CD4-positive, CD25-positive, alpha-beta regulatory T cell (primary cell): ENCODE measurements around the gene TMEM150B. TPM values are rescaled to one million over a fixed set of nuclear protein-coding genes. Genes with fewer than 3 reads are reported as not detected.

Experiments
- ATAC-seq, 2 donors: fragments of 150-1000 bp; cut with Tn5 transposase; one replicate each; pipeline ENCODE4 v1.10.0; 2021; ENCODE audit warnings: low read depth in 2 of 2, moderate number of reproducible peaks in 2 of 2, moderate library complexity in 1 of 2
- DNase-seq, 3 donors: peaks; one replicate each; pipeline versions ENCODE4 v3.0.0 to v3.0.0-alpha.2; 2012 to 2022; ENCODE audit warnings: mixed read lengths in 1 of 3
- H3K27ac ChIP-seq: one replicate; pipeline ENCODE4 v1.7.0; 2013; ENCODE audit warnings: mild to moderate bottlenecking, low read length; ENCODE audit not compliant: insufficient read depth, poor library complexity, severe bottlenecking
- H3K27me3 ChIP-seq: one replicate; pipeline ENCODE4 v1.7.0; 2013; ENCODE audit warnings: low read length; ENCODE audit not compliant: control insufficient read depth, insufficient read depth
- H3K36me3 ChIP-seq: one replicate; pipeline ENCODE4 v1.7.0; 2013; ENCODE audit warnings: mild to moderate bottlenecking, low read length, moderate library complexity; ENCODE audit not compliant: control insufficient read depth, insufficient read depth
- H3K4me1 ChIP-seq: 2 replicates; pipeline ENCODE4 v1.7.0; 2013; ENCODE audit warnings: mild to moderate bottlenecking, low read length; ENCODE audit not compliant: insufficient read depth, control insufficient read depth, poor library complexity, severe bottlenecking
- H3K4me3 ChIP-seq: one replicate; pipeline ENCODE4 v1.7.0; 2013; ENCODE audit warnings: low read depth, mild to moderate bottlenecking, low read length, moderate library complexity
- H3K9me3 ChIP-seq, 2 experiments: 1 replicate in 1 of 2; 2 replicates in 1 of 2; pipeline ENCODE4 v1.7.0; 2013; ENCODE audit warnings: low read length in 2 of 2, mild to moderate bottlenecking in 1 of 2, moderate library complexity in 1 of 2; ENCODE audit not compliant: control insufficient read depth in 2 of 2
- H3K27ac Mint-ChIP-seq, 3 donors: one replicate each; pipeline ENCODE4 v1.8.0; 2020 to 2022; ENCODE audit warnings: mild to moderate bottlenecking in 3 of 3, mixed read lengths in 3 of 3, moderate library complexity in 2 of 3
- H3K27me3 Mint-ChIP-seq: one replicate; pipeline ENCODE4 v1.8.0; 2022; ENCODE audit warnings: mild to moderate bottlenecking, mixed read lengths
- H3K36me3 Mint-ChIP-seq: one replicate; pipeline ENCODE4 v1.8.0; 2020; ENCODE audit warnings: mixed read lengths
- H3K4me1 Mint-ChIP-seq, 4 donors: one replicate each; pipeline ENCODE4 v1.8.0; 2020 to 2022; ENCODE audit warnings: mixed read lengths in 4 of 4, mild to moderate bottlenecking in 1 of 4
- H3K4me3 Mint-ChIP-seq, 4 donors: one replicate each; pipeline ENCODE4 v1.8.0; 2020 to 2022; ENCODE audit warnings: mild to moderate bottlenecking in 4 of 4, mixed read lengths in 4 of 4, moderate library complexity in 3 of 4
- H3K9me3 Mint-ChIP-seq, 7 donors: one replicate each; pipeline ENCODE4 v1.8.0; 2020 to 2022; ENCODE audit warnings: mixed read lengths in 7 of 7, mild to moderate bottlenecking in 3 of 7, moderate library complexity in 2 of 7
- polyA plus RNA-seq, 4 donors: library from polyadenylated mRNA; unstranded; fragments of 300-500 nt; fragmentation: Illumina TruSeq; gene quantifications; one replicate each; pipeline ENCODE4 v1.2.3, GENCODE V29; 2021
- total RNA-seq: library from RNA; stranded (reverse); gene quantifications from one replicate; pipeline ENCODE4 v1.2.3, GENCODE V29; 2022

TMEM150B gene
- 2.1 TPM for total RNA-seq
- polyA plus RNA-seq = not detected

GRCh38 chr19:55325172-55325571 is at the start of gene TMEM150B:
TSS of gene TMEM150B (minus strand) at chr19:55325341. CDS start at chr19:55321036, 4,305 bp downstream.
- Mint-ChIP-seq H3K36me3 (peaks cover 3% of the 10 kb centered on the region), H3K27me3 (peaks cover 25% of the 10 kb centered on the region), H3K4me3 (no peak within 1 kb of the TSS), H3K4me1 (no peaks in the 10 kb centered on the region), H3K27ac (no peak within 1 kb of the TSS), H3K9me3 (no peaks in the 10 kb centered on the region)
- peak in 1 of 3 donors; percentile 24 for DNase-seq
- no peaks in the 10 kb centered on the region for H3K27me3 ChIP-seq
- no peak for ATAC-seq
- H3K4me3 ChIP-seq = no peak within 1 kb of the TSS
- H3K36me3 ChIP-seq = no peaks in the 10 kb centered on the region
- peaks cover 4% of the 10 kb centered on the region for H3K4me1 ChIP-seq
- H3K27ac ChIP-seq = no peak within 1 kb of the TSS
- no peaks in the 10 kb centered on the region for H3K9me3 ChIP-seq

GRCh38 chr19:55373993-55374757 is 49.0 kb upstream of the TMEM150B start:
- Mint-ChIP-seq H3K4me3 (no peak overlapping the region), H3K27ac (no peak overlapping the region), H3K4me1 (peaks cover 0 to 14% (median 7%) of the 10 kb centered on the region in 4 donors), H3K36me3 (no peaks in the 10 kb centered on the region), H3K9me3 (peaks cover 0 to 7% (median 0%) of the 10 kb centered on the region in 7 donors), H3K27me3 (peaks cover 42% of the 10 kb centered on the region)
- no peaks in the 10 kb centered on the region for H3K36me3 ChIP-seq
- peaks cover 9% of the 10 kb centered on the region for H3K4me1 ChIP-seq
- H3K27ac ChIP-seq = no peak overlapping the region
- DNase-seq (no peak), ATAC-seq (no peak)
- H3K4me3 ChIP-seq = no peak overlapping the region
- no peaks in the 10 kb centered on the region for H3K9me3 ChIP-seq
- peaks cover 8% of the 10 kb centered on the region for H3K27me3 ChIP-seq

GRCh38 chr19:55373306-55373992 is 48.3 kb upstream of the TMEM150B start:
- DNase-seq = no peak

GRCh38 chr19:55372316-55373081 is 47.4 kb upstream of the TMEM150B start:
- Mint-ChIP-seq H3K4me1 (peaks cover 0 to 14% (median 7%) of the 10 kb centered on the region in 4 donors), H3K9me3 (peaks cover 0 to 7% (median 0%) of the 10 kb centered on the region in 7 donors), H3K27ac (no peak overlapping the region), H3K36me3 (no peaks in the 10 kb centered on the region), H3K4me3 (peak overlapping the region in 1 of 4 donors; percentile 32), H3K27me3 (peaks cover 55% of the 10 kb centered on the region)
- Histone ChIP-seq H3K36me3 (no peaks in the 10 kb centered on the region), H3K4me1 (peaks cover 13% of the 10 kb centered on the region), H3K27ac (no peak overlapping the region), H3K9me3 (no peaks in the 10 kb centered on the region), H3K27me3 (peaks cover 8% of the 10 kb centered on the region), H3K4me3 (no peak overlapping the region)
- DNase-seq (no peak), ATAC-seq (no peak)

More at GRCh38 chr19:55373306-55373992, 48.3 kb upstream of the TMEM150B start:
- Histone ChIP-seq H3K36me3 (no peaks in the 10 kb centered on the region), H3K9me3 (no peaks in the 10 kb centered on the region), H3K4me3 (no peak overlapping the region), H3K4me1 (peaks cover 13% of the 10 kb centered on the region), H3K27me3 (peaks cover 8% of the 10 kb centered on the region), H3K27ac (no peak overlapping the region)
- ATAC-seq = no peak
- Mint-ChIP-seq H3K27me3 (peaks cover 47% of the 10 kb centered on the region), H3K36me3 (no peaks in the 10 kb centered on the region), H3K27ac (no peak overlapping the region), H3K4me1 (peaks cover 0 to 14% (median 7%) of the 10 kb centered on the region in 4 donors), H3K4me3 (no peak overlapping the region), H3K9me3 (peaks cover 0 to 7% (median 0%) of the 10 kb centered on the region in 7 donors)

GRCh38 chr19:55370305-55370988 is 45.3 kb upstream of the TMEM150B start, which contains the start of gene IL11:
TSS of gene IL11 (minus strand) at chr19:55370463. CDS start at chr19:55370310, 153 bp downstream.
- no peak within 1 kb of the TSS for H3K4me3 ChIP-seq
- H3K27ac ChIP-seq = no peak within 1 kb of the TSS
- H3K27me3 Mint-ChIP-seq = peaks cover 58% of the 10 kb centered on the region
- no peak for ATAC-seq
- H3K4me1 Mint-ChIP-seq = peaks cover 0 to 14% (median 7%) of the 10 kb centered on the region in 4 donors
- H3K4me1 ChIP-seq = peaks cover 13% of the 10 kb centered on the region
- H3K36me3 ChIP-seq = no peaks in the 10 kb centered on the region
- peak within 1 kb of the TSS in 3 of 4 donors; percentile 73 to 77 (median 74) for H3K4me3 Mint-ChIP-seq
- no peak for DNase-seq
- peaks cover 0 to 6% (median 0%) of the 10 kb centered on the region in 7 donors for H3K9me3 Mint-ChIP-seq
- peak within 1 kb of the TSS in 1 of 3 donors; percentile 75 for H3K27ac Mint-ChIP-seq
- no peaks in the 10 kb centered on the region for H3K9me3 ChIP-seq
- H3K36me3 Mint-ChIP-seq = no peaks in the 10 kb centered on the region
- peaks cover 8% of the 10 kb centered on the region for H3K27me3 ChIP-seq

- peak in 1 of 2 donors; percentile 43 for ATAC-seq
- Histone ChIP-seq H3K27me3 (peaks cover 8% of the 10 kb centered on the region), H3K4me3 (no peak overlapping the region), H3K9me3 (no peaks in the 10 kb centered on the region), H3K36me3 (no peaks in the 10 kb centered on the region), H3K27ac (no peak overlapping the region), H3K4me1 (peaks cover 13% of the 10 kb centered on the region)
- peak overlapping the region in 3 of 4 donors; percentile 73 to 77 (median 74) for H3K4me3 Mint-ChIP-seq
- H3K4me1 Mint-ChIP-seq = peaks cover 0 to 14% (median 7%) of the 10 kb centered on the region in 4 donors
- H3K9me3 Mint-ChIP-seq = peaks cover 0 to 6% (median 0%) of the 10 kb centered on the region in 7 donors
- peaks cover 59% of the 10 kb centered on the region for H3K27me3 Mint-ChIP-seq
- peak in 2 of 3 donors; percentile 30 to 40 for DNase-seq
- H3K36me3 Mint-ChIP-seq = no peaks in the 10 kb centered on the region
- peak overlapping the region in 1 of 3 donors; percentile 75 for H3K27ac Mint-ChIP-seq
These were observed 44.6 kb upstream of the TMEM150B start for GRCh38 chr19:55369653-55370304.
